ENCODE measurements around the gene STARD4. TPM values are rescaled to one million over a fixed set of nuclear protein-coding genes. Genes with fewer than 3 reads are reported as not detected.

The STARD4 gene
- total RNA-seq, 2 experiments from 2014 or later: 54.2 to 55.3 TPM

DNA sequence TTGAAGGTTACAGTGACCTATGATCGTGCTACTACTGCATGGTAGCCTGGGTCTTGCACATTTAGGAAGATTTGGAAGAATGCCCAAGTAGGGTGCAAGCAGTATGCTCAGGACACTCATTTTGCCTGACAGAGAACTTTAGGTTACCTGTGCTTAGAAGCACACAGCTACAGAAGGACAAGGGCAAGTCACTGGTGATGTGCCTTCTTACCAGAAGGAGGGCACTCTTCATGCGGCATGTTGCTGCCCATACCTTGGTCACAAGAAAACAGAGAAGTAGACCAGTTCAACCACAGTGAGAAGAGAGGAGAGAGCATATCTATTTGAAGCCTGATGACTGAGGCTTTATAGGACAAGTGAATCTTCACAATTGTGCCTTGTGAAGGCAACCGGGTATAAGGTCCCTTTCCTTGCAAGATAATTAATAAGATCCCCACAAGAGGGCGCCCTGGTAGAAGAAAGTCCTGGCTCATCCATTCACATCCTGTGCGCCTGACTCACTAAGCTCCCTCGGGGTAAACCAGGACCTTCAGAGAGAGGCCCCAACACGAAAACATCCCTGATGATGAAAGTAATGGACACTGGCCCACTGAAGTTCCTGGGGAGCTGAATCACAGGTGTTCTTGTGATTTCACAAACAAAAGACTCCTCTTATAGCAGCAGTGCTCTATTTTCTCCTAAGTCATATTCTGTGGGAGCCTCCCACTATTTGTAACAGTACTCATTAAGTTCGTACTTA is 38.1 kb upstream of the STARD4 start:
- DNase-seq: peak; percentile 86
- intact Hi-C loops (cut with DNase I, micrococcal nuclease): loop anchor here (1.0 to 5.0 kb wide), 7 partner anchors 78 to 604 kb away; partner anchors contain the start of gene NREP (in 2 of the 2)
- no peaks in the 10 kb centered on the region for H3K27me3 Mint-ChIP-seq
- peak; percentile 90 for ATAC-seq
- peaks cover 36% of the 10 kb centered on the region for H3K4me1 Mint-ChIP-seq
- peak overlapping the region; percentile 67 for H3K27ac Mint-ChIP-seq
- H3K4me3 Mint-ChIP-seq: no peak overlapping the region
- POLR2A ChIA-PET: interaction anchor here (1.0 kb wide), 1 partner anchor 20 kb away, joined by 3 read pairs; no protein-coding TSS in a partner anchor
- no peaks in the 10 kb centered on the region for H3K36me3 Mint-ChIP-seq (ENCODE audit: low read depth)
- peaks cover 1% of the 10 kb centered on the region for H3K9me3 Mint-ChIP-seq (ENCODE audit: low read depth)
- CTCF ChIA-PET: interaction anchor here (0.6 to 2.5 kb wide), 29 partner anchors 9 to 610 kb away, joined by 3 to 12 read pairs (median 4); no protein-coding TSS in a partner anchor

DNA sequence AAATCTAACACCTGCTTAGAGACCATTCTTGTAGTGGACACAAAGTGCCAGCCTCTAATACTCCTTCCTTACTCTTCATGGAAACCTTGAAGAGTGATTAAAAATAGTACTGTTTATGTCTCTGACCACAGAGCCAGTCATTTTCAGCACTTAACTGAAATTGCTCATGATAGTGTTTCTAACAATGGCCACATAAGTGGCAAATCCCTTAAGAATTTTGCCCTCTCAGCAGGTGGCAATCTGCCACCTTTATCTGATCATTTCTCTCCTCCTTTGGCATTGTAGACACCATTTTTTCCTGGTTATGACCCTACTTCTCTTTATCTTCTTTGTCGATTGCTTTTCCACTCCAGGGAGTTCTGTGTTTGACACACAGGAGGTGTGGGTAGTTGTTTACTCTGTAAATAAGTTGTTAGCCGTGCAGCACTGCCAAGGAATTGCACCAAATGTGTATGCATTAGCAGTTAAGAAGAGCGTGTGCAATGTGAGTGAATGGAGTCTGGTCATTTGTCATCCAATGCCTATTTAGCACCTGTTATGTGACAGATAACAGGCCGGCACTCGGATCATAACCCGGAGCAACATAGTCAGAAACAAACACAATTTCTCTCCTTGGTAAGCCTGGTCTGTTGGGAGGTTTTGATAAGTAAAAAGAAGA is 36.8 kb upstream of the STARD4 start:
- DNase-seq: no peak
- CTCF ChIA-PET: interaction anchor here (0.8 to 1.7 kb wide), 2 partner anchors 13 to 597 kb away, joined by 3 to 5 read pairs; no protein-coding TSS in a partner anchor
- intact Hi-C loops (cut with DNase I, micrococcal nuclease): no loop called here
- no peaks in the 10 kb centered on the region for H3K9me3 Mint-ChIP-seq (ENCODE audit: low read depth)
- no peaks in the 10 kb centered on the region for H3K27me3 Mint-ChIP-seq
- peaks cover 34% of the 10 kb centered on the region for H3K4me1 Mint-ChIP-seq
- H3K36me3 Mint-ChIP-seq (ENCODE audit: low read depth): no peaks in the 10 kb centered on the region
- POLR2A ChIA-PET: no interaction called here
- H3K4me3 Mint-ChIP-seq: no peak overlapping the region
- no peak for ATAC-seq
- no peak overlapping the region for H3K27ac Mint-ChIP-seq

DNA sequence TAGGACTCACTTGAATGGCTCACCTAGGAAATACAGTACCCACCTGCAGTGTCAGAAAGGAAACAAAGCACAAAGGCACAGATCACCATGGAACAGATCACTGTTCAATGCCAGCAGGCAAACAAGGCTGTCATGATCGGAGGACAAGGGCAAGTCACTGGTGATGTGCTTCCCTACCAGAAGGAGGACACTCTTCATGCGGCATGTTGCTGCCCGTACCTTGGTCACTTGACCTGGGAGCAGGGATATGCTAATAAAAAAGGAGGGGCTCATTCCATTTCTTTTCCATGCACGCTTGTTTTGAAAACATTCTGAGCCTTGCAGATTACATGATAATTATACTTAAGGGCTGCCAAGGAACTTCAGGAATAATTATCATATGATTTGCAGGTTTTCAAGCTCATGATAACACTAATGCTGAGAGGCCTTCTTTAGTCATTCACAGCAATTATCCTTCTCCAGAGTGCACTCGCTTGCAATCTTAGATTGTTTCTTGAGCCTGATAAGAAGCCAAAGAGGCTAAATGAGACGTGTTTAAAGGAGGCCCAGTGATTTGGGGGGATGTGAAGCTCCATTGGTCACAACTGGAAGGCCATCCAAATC is 36.1 kb upstream of the STARD4 start:
- Mint-ChIP-seq H3K4me1 (peaks cover 28% of the 10 kb centered on the region), H3K27me3 (no peaks in the 10 kb centered on the region), H3K4me3 (no peak overlapping the region), H3K27ac (no peak overlapping the region), H3K9me3 (ENCODE audit: low read depth) (no peaks in the 10 kb centered on the region), H3K36me3 (ENCODE audit: low read depth) (no peaks in the 10 kb centered on the region)
- ATAC-seq (no peak), DNase-seq (no peak)
- intact Hi-C loops (cut with DNase I, micrococcal nuclease): no loop called here
- POLR2A ChIA-PET: no interaction called here
- CTCF ChIA-PET: interaction anchor here (0.6 to 1.7 kb wide), 5 partner anchors 8 to 598 kb away, joined by 3 to 5 read pairs (median 3); no protein-coding TSS in a partner anchor

DNA sequence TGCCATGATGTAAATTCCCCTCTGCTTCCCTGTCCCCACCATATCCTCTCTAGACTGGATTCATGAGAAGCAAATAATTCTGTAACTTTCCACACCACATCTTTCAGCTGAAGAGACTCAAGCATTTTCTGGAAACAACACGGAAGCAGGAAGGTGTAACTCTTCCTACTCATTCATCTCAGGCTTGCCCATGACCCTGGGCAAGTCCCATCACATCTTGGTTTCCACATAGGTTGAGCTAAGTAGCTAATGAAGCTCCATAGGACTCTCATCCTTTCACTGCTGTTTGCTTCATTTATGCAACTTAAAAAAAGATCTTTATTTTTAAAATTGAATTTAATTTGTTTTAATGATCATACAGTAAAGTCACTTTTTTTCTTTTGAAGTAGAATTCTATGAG is 32.7 kb upstream of the STARD4 start:
- ChIA-PET CTCF (interaction anchor here (0.9 kb wide), 1 partner anchor 8 kb away, joined by 3 read pairs; no protein-coding TSS in a partner anchor), POLR2A (no interaction called here)
- DNase-seq: no peak
- peaks cover under 1% of the 10 kb centered on the region for H3K4me1 Mint-ChIP-seq
- H3K27me3 Mint-ChIP-seq: peaks cover 7% of the 10 kb centered on the region
- intact Hi-C loops (cut with DNase I, micrococcal nuclease): no loop called here
- no peaks in the 10 kb centered on the region for H3K36me3 Mint-ChIP-seq (ENCODE audit: low read depth)
- H3K9me3 Mint-ChIP-seq (ENCODE audit: low read depth): no peaks in the 10 kb centered on the region
- H3K27ac Mint-ChIP-seq: no peak overlapping the region
- no peak for ATAC-seq
- H3K4me3 Mint-ChIP-seq: no peak overlapping the region

DNA sequence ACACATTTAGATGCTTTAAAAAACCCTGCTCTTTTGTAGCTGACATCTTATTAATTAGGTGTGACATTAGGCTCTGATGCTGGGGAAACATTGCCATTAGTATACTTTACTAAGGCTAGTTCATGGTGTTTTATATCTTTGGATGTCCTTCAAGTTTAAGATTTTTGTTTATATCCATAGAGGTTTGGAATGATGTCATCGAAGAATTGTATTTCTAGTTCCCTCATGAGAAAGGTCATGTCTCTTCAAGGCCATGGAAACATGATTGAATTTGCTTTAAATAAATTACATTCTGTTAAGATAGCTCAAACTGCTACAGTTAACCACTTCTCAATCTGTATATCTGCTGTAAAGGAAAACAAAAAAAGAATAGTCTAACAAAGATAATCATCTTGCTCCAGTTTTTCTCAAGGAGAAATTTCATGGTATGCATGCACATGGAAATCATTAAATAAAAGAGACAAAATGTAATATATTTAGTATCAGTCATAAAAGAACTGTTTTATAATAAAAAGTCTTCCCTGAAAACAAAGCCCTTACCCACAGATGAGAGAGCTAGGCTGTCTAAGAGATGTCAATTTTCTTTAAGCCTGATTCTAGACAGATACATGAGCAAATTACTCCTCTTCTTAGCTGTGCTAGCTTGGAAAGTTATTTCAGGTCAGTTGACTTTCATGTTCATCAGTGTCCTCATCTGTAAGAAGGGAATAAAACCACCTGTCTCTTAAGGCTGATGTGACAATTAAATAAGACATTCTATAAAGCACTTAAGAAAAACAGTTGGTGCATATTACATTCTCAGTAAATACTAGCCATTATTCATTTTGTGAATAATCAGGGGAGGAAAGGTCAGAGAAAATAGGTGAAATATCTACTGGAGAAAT is 25.0 kb upstream of the STARD4 start:
- no peaks in the 10 kb centered on the region for H3K4me1 Mint-ChIP-seq
- intact Hi-C loops (cut with DNase I, micrococcal nuclease): no loop called here
- no peaks in the 10 kb centered on the region for H3K36me3 Mint-ChIP-seq (ENCODE audit: low read depth)
- no peak overlapping the region for H3K27ac Mint-ChIP-seq
- POLR2A ChIA-PET: no interaction called here
- CTCF ChIA-PET: no interaction called here
- DNase-seq (no peak), ATAC-seq (no peak)
- H3K27me3 Mint-ChIP-seq: peaks cover 14% of the 10 kb centered on the region
- no peaks in the 10 kb centered on the region for H3K9me3 Mint-ChIP-seq (ENCODE audit: low read depth)
- no peak overlapping the region for H3K4me3 Mint-ChIP-seq

DNA sequence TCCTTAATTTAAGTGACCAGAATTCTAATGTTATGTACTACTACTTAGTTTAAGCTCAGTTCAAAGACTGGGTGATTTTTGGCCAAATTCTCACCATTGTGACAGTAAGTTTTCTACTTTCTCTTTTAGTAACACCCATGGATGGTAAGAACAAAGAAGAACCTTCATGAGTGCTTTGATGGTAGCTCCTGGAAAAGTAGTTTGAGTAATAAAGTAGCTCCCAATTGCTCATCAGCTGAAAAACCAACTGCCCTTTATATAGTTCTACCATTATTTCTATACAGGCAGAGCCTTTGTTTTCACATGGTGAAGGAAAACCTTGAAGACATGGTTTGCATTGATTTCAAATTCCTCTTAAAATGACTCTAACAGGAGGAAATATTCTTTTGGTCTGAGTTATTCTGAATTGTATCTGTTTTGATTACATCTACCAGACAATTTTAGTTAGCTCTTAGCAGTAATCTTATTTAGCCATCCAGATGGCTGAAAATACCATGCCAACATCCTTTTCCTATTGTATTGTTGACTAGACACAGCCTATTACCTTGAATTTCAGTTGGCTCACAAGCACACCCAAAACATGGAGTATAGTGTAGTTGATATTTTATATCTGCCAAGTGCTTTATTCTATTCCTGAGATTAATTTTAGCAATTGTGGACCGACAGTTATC is 23.7 kb upstream of the STARD4 start:
- H3K27ac Mint-ChIP-seq: no peak overlapping the region
- ATAC-seq (no peak), DNase-seq (no peak)
- H3K4me3 Mint-ChIP-seq: no peak overlapping the region
- H3K9me3 Mint-ChIP-seq (ENCODE audit: low read depth): no peaks in the 10 kb centered on the region
- ChIA-PET CTCF (no interaction called here), POLR2A (no interaction called here)
- no peaks in the 10 kb centered on the region for H3K36me3 Mint-ChIP-seq (ENCODE audit: low read depth)
- intact Hi-C loops (cut with DNase I, micrococcal nuclease): no loop called here
- H3K27me3 Mint-ChIP-seq: peaks cover 12% of the 10 kb centered on the region
- peaks cover 6% of the 10 kb centered on the region for H3K4me1 Mint-ChIP-seq

DNA sequence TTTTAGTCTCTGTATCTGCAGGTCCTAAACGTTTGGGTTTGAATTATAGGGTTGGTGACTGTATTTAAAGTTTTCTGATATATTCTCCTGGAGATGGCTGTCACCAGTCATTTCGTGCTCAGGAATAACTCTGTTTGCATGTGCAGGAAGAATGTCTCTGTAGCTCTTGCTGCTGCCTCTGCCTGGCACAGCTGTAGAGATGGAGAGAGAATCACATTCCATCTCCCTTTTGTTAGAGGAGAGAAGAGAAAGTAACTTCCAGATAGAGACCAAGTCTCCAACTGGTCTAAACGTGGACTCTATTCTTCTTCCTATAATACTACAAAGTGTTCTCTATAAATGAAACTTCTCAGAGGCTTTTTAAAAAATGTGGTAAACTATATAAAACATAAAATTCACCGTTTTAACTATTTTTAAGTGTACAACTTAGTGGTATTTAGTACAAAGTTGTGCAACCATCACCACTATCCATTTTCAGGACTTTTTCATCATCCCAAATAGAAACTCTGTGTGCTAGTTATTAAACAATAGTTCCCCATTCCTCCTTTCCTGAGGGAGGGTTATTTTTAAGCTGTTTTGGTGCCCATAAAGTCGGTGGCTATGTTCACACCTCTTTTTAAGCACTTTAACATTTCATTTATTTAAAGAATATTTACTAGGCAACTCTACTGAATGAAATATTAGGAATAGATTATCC is 20.7 kb upstream of the STARD4 start:
- Mint-ChIP-seq H3K9me3 (ENCODE audit: low read depth) (no peaks in the 10 kb centered on the region), H3K27me3 (peaks cover under 1% of the 10 kb centered on the region), H3K36me3 (ENCODE audit: low read depth) (no peaks in the 10 kb centered on the region), H3K4me1 (peaks cover 19% of the 10 kb centered on the region), H3K4me3 (no peak overlapping the region), H3K27ac (no peak overlapping the region)
- intact Hi-C loops (cut with DNase I, micrococcal nuclease): no loop called here
- no peak for DNase-seq
- POLR2A ChIA-PET: no interaction called here
- CTCF ChIA-PET: interaction anchor here (0.5 to 2.3 kb wide), 5 partner anchors 9 to 1440 kb away, joined by 3 to 9 read pairs (median 3); no protein-coding TSS in a partner anchor
- no peak for ATAC-seq

DNA sequence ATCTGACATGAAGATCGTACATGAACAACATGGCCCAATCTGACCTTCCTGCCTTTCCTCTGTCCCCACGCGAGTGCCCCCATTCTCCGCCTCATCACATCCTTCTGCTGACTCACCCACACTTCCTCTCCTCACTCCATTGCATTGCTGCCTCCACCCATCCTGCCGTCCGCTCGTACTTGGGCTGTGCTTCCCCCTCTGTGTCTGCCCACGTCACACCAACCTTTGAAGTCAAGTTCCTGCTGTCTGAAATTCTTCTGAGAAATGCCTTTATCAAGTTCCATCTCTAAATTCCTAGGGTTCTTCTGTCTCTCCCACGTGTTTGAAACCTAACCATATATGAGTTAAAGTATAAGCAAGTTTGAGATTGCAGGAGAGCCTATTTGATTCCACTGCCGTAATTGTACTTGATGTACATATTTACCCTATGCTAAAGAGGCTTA is 18.0 kb upstream of the STARD4 start:
- H3K27ac Mint-ChIP-seq: peak overlapping the region; percentile 84
- H3K4me3 Mint-ChIP-seq: peak overlapping the region; percentile 50
- H3K9me3 Mint-ChIP-seq (ENCODE audit: low read depth): no peaks in the 10 kb centered on the region
- CTCF ChIA-PET: interaction anchor here (1.2 to 2.6 kb wide), 5 partner anchors 9 to 275 kb away, joined by 3 to 14 read pairs (median 12); partner anchors contain the start of gene STARD4
- no peaks in the 10 kb centered on the region for H3K27me3 Mint-ChIP-seq
- peak; percentile 100 for ATAC-seq
- peaks cover 19% of the 10 kb centered on the region for H3K4me1 Mint-ChIP-seq
- no peaks in the 10 kb centered on the region for H3K36me3 Mint-ChIP-seq (ENCODE audit: low read depth)
- intact Hi-C loops (cut with DNase I, micrococcal nuclease): loop anchor here (1.0 kb wide), 1 partner anchor 18 kb away; the partner anchor contains the start of gene STARD4 (in 2 of the 2)
- DNase-seq: peak; percentile 87
- POLR2A ChIA-PET: interaction anchor here (1.1 kb wide), 1 partner anchor 20 kb away, joined by 3 read pairs; no protein-coding TSS in a partner anchor

DNA sequence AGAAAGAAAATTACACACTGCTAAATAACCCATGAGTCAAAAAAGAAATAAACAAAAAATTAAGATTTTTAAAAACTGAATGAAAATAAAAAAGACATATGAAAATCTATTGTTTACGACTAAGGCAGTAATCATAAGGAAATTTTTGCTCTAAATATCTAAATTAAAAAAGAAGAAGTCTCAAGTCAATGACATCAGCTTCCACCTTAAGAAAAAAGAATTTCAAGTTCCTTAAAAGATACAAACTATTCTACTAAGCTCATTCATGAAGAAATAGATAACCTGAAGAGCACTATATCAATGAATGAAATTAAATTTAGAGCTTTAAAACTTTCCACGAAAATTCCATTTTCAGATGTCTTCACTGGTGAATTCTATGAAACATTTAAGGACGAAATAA is 15.7 kb upstream of the STARD4 start:
- Mint-ChIP-seq H3K4me1 (peaks cover 19% of the 10 kb centered on the region), H3K9me3 (ENCODE audit: low read depth) (no peaks in the 10 kb centered on the region), H3K4me3 (no peak overlapping the region), H3K36me3 (ENCODE audit: low read depth) (no peaks in the 10 kb centered on the region), H3K27ac (no peak overlapping the region), H3K27me3 (no peaks in the 10 kb centered on the region)
- ATAC-seq (no peak), DNase-seq (no peak)
- CTCF ChIA-PET: interaction anchor here (1.0 to 1.3 kb wide), 2 partner anchors 10 to 25 kb away, joined by 3 to 4 read pairs; no protein-coding TSS in a partner anchor
- intact Hi-C loops (cut with DNase I, micrococcal nuclease): no loop called here
- POLR2A ChIA-PET: no interaction called here

DNA sequence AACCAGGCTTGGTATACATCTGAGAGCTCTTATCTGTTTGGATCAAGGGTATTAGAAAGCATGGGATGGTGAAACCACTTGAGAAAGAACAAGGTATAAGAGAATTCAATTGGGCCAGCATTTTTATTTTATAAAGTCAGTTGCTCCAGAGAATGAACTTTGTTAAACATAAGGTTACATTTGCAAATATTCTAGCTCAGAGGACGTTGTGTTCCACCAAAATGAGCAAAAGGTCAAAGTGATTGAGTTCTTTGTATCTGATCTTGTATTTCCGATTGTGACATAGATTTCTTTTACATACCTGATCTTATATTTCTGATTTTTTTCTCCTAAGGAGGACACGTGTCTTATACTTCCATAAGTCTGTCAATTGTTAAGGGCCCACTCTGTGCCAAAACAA is 8.6 kb upstream of the STARD4 start:
- ATAC-seq: no peak
- no peak for DNase-seq
- intact Hi-C loops (cut with DNase I, micrococcal nuclease): no loop called here
- Mint-ChIP-seq H3K4me3 (no peak overlapping the region), H3K27ac (no peak overlapping the region), H3K4me1 (no peaks in the 10 kb centered on the region), H3K27me3 (no peaks in the 10 kb centered on the region), H3K9me3 (ENCODE audit: low read depth) (no peaks in the 10 kb centered on the region), H3K36me3 (ENCODE audit: low read depth) (no peaks in the 10 kb centered on the region)
- POLR2A ChIA-PET: no interaction called here
- CTCF ChIA-PET: interaction anchor here (1.0 to 2.6 kb wide), 2 partner anchors 9 to 10 kb away, joined by 4 to 14 read pairs; partner anchors contain the start of gene STARD4
